GM21786 (cell line): ENCODE measurements around the gene LCN15.
"Not testable (repeated sequence)": the region's sequence is repeated elsewhere in the genome, so short reads cannot be mapped to it uniquely, and the experiment has no call there.

Experiments
- ATAC-seq: cut with Tn5 transposase; IDR thresholded peaks from one replicate; pipeline ENCODE4 v1.9.1; 2021; ENCODE audit not compliant: unreplicated experiment

The LCN15 gene

GRCh38 chr9:136756134-136756438 is 8.2 kb downstream of the LCN15 start:
- no peak for ATAC-seq

- not testable (repeated sequence) for ATAC-seq
Observed at GRCh38 chr9:136755302-136756133, 8.8 kb downstream of the LCN15 start.

GRCh38 chr9:136754626-136755301 is 9.6 kb downstream of the LCN15 start:
- ATAC-seq = no peak

GRCh38 chr9:136754059-136754572 is 10.2 kb downstream of the LCN15 start:
- no peak for ATAC-seq

- ATAC-seq = no peak
Observed at GRCh38 chr9:136753371-136754058, 10.8 kb downstream of the LCN15 start.

GRCh38 chr9:136751814-136752213 is 12.5 kb downstream of the LCN15 start:
- no peak for ATAC-seq

- ATAC-seq = no peak
Observed at GRCh38 chr9:136751244-136751643, 13.1 kb downstream of the LCN15 start.

GRCh38 chr9:136750526-136750925 is 13.8 kb downstream of the LCN15 start:
- no peak for ATAC-seq

GRCh38 chr9:136748666-136749611 is 15.4 kb downstream of the LCN15 start:
- ATAC-seq = no peak

GRCh38 chr9:136748201-136748600 is 16.1 kb downstream of the LCN15 start, which contains the start of gene LCN6:
Gene LCN6 (minus strand): TSS chr9:136748525. CDS start chr9:136748483, 42 bp downstream.
- ATAC-seq = no peak

- no peak for ATAC-seq
Observed at GRCh38 chr9:136747161-136748060, 16.9 kb downstream of the LCN15 start.

- ATAC-seq = no peak
Observed at GRCh38 chr9:136746621-136747020, 17.7 kb downstream of the LCN15 start.

- no peak for ATAC-seq
Observed at GRCh38 chr9:136746155-136746490, 18.2 kb downstream of the LCN15 start.

- ATAC-seq = no peak
Observed at GRCh38 chr9:136745389-136746154, 18.7 kb downstream of the LCN15 start.

GRCh38 chr9:136744773-136745172 is 19.5 kb downstream of the LCN15 start:
- no peak for ATAC-seq

- no peak for ATAC-seq
Observed at GRCh38 chr9:136743639-136744211, 20.6 kb downstream of the LCN15 start.

GRCh38 chr9:136742591-136743391 is 21.5 kb downstream of the LCN15 start, which contains the start of gene LCN10:
Gene LCN10 (minus strand): TSS chr9:136742940. CDS start chr9:136742903, 37 bp downstream.
- no peak for ATAC-seq
